ENCODE measurements around the gene MCF2L.
"Not testable (repeated sequence)": the region's sequence is repeated elsewhere in the genome, so short reads cannot be mapped to it uniquely, and the experiment has no call there.

- TF ChIP-seq POLR2A, CTCF (IDR thresholded peaks at IDR 0.05): not testable (repeated sequence)
Observed at GRCh38 chr13:113079781-113080080, 110.7 kb downstream of the MCF2L start.
